GM18520 (cell line): ENCODE results near the gene MYL3.

Experiments used
- ATAC-seq: cut with Tn5 transposase; IDR thresholded peaks from one replicate; pipeline ENCODE4 v1.9.1; 2021; ENCODE audit not compliant: unreplicated experiment

MYL3 gene

DNA sequence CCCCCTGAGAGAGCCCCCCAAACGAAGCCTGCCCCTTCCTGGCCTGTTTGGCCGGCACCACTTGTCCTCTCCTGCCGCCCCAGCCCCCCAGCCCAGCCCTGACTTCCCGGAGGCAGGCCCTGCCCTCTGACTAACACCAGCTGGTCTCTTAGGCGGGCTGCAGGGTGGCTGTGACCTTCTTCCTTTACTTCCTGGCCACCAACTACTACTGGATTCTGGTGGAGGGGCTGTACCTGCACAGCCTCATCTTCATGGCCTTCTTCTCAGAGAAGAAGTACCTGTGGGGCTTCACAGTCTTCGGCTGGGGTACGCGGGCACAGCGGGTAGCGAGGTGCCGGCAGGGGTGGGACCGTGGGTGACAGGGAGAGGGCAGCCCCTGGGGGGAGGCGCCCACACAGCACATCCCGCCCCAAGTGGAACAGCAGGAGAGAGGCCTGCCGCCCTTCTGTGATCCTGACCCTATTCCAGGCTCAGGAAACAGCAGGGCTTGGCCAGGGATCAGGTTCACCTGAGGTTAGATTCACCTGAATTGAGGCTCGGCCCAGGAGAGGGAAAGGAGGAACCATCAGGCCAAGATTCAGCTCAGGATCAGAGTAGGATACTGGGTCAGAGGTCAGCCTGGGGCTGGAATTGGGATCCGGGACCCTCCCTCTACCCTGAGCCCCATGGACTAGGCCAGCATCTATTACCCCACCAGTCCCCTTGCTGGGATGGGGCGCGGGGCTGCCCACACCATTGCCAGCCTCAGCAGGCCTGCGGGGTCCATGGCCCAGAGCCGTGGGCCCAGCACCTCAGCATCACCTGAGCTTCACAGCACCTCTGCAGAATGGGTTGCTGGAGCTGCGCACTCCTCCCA is 36.1 kb upstream of the MYL3 start:
- ATAC-seq: no peak

DNA sequence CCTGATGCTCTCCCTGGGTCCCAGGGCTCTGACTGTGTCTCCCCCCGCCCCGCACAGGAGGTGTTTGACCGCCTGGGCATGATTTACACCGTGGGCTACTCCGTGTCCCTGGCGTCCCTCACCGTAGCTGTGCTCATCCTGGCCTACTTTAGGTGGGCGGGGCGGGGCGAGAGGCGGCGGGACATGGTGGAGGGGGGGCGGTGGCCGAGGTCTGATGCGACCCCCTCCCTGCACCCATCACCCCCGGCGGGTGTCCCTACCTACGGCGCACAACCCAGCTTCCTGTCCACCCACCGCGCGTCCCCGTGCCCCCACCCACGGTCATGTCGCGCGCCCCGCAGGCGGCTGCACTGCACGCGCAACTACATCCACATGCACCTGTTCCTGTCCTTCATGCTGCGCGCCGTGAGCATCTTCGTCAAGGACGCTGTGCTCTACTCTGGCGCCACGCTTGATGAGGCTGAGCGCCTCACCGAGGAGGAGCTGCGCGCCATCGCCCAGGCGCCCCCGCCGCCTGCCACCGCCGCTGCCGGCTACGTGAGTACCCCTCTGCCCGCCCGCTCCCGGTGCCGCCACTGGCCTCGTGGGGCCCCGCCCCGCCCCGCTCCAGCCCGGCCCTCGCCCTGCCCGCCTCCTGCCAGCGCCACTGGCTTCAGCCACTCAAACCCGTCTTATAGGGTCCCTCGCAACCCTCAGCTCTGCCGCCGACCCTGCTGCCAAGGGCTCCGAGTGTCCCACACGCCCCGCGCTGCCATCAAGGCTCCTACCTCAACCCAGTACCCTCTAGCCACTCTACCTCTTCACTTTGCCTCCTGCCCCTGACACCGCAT is 35.3 kb upstream of the MYL3 start:
- no peak for ATAC-seq

DNA sequence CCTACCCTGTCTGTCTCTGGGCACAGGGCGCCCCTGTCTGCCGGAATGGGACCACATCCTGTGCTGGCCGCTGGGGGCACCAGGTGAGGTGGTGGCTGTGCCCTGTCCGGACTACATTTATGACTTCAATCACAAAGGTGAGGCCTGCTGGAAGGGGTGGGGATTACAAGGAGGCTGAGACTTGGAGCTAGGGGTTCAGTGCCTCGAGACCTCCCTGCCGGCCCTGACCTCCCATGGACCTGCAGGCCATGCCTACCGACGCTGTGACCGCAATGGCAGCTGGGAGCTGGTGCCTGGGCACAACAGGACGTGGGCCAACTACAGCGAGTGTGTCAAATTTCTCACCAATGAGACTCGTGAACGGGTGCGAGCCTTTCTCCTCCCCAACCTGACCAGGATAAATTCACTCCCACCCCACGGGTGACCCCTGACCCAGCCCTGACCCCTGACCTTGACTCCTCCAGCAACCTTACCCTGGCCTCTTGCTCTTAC is 34.6 kb upstream of the MYL3 start:
- no peak for ATAC-seq

DNA sequence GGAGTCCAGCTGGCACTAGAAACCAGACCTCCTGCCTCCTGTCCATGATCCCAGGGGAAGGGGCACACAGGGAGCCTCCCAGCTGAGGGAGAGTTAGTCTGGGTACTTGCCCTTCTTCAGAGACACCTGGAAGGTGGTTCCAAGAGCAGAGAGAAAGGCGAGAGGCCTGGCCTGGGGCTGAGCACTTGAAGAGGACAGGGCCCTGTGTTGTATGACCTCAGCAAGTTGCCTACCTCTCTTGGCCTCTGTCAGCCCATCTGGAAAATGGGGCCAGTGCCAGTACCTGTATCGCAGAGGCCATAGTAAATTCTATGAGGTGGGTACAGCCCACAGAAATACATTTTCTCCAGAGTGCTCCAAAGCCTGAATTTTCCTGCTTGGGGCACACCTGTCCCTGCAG is 33.8 kb upstream of the MYL3 start:
- no peak for ATAC-seq

DNA sequence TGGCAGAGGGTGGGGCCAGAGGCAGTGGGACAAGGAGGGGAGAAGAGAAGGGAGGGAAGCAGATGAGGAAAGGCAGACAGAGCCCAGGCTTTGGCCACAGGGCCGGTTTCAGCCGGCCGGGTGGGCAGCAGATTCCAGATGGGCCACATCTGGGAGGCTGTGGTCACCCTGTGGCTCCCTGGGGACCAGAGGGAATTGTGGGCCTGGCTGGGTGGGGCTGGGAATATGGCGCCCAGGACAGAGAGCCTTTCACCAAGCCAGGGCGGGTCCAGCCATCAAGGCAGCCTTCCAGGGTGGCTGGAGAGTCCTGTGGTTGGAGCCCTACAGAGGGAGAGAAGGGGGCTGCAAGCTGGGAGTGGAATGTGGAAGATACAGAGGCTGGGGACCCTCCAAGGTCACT is 33.1 kb upstream of the MYL3 start:
- ATAC-seq: no peak

DNA sequence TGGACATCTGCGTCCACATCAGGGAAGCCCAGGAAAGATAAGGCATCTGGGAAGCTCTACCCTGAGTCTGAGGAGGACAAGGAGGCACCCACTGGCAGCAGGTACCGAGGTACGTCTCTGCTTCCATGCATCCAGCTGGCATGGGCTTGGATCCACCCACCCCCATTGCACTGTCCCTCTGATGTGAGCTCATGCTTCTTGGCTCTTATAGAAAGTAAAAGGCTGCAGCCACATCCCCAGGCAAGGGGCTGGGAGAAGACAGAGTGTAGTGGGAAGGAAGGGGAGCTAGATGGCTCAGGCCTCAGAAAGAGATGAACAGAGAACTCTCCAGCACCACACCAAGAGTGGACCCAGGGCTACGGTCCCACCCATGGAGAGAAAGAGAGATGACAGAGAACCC is 32.5 kb upstream of the MYL3 start:
- no peak for ATAC-seq

DNA sequence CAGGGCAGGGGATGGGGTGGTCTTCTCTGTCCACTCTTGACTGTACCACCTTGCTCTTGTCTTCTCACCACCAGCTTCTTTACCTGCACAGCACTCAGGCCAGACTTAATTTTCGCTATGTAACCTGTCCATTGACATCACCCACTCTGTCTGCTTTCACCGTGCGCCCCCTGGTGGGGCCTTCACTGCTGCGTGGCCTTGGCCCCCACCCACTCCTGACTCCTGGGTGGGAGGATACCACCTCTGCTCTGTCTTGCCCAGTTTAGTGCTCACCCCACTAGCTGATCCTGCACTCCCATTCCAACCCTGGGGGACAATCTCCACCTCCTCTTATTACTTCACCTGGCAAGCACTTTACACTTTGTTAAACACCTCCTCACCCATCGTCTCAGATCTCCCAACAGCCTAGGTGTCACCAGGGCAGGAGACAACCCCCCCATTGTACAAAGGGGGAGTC is 32.0 kb upstream of the MYL3 start:
- ATAC-seq: no peak

DNA sequence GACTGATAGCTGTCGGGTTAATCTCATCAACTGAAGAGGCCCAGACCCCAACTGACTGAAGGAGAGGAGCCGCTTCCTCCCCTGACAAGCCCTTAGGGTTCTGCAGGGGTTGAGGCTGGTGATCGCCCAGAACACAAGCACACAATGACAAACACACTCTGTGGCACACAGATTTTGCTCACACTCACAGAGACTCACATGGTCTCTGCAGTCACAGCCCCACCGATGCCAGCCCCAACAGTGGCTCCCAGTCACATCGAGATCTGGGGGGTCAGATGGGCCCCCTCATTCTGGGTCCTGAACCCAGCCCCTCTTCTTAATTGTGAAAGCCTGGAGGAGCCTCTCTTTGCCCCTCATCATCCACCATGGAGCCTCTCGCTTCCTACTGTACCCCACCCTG is 31.0 kb upstream of the MYL3 start:
- ATAC-seq: no peak

DNA sequence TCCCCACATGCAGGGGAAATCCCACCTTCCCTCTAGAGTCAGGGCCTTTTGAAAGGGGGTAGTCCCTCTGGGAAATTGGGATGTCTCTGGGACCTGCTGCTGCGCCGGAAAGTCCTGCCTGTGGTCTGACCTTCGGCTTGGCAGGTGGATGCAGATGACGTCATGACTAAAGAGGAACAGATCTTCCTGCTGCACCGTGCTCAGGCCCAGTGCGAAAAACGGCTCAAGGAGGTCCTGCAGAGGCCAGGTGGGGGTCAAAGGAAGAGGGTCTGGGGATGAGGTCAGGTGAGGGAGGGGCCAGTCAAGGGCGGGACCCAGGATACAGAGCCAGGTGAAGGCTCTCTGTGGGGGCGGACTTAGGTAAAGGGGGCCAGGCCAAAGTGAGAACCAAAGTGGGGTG is 30.5 kb upstream of the MYL3 start:
- ATAC-seq: no peak

DNA sequence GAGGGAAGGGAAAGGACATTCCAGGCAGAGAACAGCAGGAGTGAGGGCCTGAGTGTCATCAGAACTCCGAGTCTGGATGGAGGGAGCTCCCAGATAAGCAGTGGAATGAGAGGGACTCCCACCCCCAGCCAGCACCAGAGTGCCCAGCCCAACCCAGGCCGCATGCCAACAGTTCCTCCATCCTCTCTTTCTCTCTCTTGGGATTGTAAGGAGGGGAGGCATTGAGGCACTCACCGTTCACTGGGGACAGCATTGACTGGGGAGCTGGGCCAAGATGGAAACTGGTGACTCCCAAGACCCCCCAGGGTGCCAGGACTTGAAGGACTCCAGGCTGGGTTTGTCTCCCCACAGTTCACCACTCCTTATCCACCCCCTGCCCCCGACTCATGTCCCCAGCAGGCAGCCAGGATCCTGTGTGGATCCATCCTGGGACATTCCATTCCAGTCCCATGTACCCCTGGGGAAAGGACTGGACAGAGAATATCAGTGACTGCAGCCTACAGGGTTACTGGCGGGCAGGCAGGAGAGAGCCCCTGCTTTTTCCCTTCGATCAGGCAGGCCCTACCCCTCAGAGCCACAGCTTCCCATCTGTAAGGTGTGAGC is 30.0 kb upstream of the MYL3 start:
- no peak for ATAC-seq

DNA sequence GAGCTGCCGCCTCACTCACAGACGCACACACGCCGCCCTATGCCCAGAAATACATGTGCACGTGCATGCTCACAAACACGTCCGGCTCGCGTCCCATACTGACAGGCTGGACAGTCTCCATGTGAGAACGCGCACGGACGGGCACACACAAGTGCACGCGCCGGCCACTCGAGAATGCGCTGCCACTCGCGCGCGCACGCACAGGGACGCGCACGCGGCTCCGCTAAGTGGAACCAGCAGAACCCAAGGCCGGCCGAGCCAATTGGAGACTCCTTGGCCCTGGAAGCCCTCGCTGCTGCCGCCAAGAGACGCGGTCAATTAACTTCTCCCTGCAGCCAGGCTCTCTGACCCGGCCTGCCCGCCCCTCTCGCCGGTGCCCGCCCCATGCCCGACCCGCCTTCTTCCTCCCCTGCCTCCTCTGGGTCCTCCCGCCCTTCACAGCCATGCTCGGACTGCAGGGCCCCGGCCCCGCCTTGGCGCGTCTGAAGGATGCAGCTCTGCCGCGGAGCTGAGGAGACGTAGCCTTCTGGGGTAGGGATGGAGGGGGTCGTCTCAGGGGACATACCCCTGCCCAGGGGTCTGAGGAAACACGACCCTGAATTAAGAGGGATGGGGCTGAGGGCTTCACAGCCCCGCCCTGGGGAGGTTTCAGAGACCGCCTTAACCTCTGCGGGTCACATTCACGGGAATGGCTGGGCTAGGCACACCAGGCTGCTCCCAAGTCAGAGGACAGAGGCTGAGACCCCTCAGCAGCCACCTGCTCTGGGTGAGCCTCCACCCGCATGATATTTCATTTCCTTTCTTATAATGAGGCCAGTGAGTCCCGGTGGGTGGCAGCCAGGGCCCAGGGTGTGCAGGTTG is 29.3 kb upstream of the MYL3 start:
- no peak for ATAC-seq

DNA sequence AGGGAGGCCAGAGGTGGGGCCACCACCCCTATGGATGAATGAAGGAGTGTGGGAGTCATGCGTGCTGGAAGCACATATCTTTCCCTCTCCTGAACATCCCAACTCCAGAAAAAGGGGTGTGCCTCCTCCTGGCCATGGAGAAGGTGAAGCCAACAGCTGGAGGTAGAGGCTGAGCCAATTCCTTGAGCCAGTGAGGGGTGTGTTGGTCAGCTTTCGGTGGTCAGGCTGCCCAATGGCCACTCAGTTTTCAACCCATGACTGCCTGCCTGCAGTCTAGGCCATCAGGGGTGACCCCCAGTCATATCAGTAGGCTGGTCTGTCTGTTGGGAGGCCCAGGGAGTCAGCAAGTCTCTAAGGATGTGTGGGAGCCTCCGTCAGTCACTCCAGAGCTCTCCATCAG is 27.9 kb upstream of the MYL3 start:
- no peak for ATAC-seq

DNA sequence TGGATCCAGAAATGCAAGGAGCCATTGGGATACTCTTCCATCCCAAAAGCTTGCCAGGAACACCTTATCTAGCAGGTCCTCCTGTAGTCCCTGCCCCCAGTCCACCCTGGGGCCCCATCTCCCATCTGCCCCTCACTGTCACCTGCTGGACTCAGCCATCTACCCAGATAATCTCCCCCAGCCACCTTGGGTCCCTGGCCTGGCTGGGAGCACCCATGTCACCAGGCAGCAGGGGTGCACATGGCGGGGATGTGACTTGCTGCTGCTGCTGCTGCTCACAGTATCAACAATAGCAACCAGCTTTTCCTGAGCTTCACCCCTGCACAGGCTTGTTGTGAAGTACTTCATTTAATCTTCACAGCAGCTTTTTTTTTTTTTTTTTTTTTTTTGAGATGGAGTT is 26.9 kb upstream of the MYL3 start:
- no peak for ATAC-seq

DNA sequence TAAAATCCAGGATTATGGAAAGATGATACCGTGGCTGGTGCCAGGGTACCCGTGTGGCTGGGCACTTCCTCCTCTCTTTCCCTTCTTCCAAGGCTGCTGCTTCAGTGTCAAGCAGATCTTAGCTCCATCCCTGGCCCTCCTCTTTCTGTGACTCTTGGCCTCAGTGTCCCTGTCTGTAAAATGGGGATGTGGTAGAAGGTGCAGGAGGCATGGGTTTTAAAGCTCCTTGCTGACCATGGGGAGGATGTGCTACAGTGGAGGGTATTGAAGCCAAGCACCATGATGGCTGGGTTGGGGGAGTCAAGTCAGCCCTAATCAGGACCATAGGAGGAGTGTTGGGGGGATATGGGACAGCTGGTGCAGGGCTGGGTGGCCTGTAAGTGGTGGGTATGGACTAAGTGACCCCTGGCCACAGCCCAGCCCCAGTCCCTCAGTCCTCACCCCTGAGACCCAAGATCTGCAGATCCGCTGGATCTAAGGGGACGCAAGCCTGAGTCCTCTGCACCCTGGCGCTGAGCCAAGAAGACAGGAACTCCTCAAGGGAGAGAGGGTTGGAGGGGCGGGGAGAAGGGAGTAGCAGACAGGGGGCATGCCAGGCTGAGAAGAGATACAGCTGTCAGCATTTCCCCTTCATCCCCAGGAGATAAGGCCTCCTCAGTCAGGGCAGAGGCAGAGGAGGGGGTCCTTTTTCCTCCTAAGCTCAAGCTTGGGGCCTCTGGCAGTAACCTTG is 26.3 kb upstream of the MYL3 start:
- ATAC-seq: no peak

DNA sequence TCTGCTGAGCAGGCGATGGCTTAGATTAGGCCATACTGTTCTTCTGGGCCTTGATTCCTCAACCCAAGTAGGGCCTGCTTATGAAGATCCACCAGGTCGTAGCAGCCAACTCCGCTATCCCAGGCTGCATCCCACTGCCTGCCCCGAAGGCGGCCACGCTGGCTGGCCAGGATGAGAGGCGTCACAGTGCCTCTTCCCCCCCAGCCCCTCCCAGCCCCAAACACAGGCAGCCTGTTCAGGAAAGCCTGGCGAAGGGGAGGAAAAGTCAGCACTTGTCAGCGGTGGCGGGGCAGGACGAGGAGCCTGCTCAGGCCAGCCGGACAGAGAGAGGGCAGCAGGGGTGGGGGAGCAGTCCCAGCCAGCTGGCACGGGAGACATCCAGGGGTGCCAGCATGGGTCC is 25.5 kb upstream of the MYL3 start:
- ATAC-seq: no peak

DNA sequence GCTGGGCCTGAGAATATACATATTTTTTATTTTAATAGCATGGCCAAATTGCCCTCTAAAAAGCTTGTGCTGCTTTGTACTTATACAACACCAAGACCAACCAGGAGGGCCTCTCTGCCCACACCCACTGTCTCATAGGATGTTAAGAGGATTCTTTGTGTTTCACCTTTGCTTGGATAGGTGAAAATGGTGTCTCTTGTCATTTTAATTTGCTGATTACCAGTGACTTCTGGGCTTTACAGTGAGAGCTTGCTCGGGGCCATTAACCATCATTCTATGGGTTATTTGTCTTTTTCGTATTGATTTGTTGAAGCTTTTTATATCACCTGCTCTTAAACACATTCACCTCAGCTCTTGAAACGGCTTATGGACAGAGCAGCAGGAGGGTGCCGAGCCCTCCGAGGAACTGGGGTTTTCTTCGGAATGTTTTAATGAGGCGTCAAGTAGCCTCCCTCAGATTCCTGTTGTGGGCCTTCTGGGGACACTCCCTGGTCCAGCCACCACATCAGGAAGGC is 24.8 kb upstream of the MYL3 start:
- no peak for ATAC-seq

DNA sequence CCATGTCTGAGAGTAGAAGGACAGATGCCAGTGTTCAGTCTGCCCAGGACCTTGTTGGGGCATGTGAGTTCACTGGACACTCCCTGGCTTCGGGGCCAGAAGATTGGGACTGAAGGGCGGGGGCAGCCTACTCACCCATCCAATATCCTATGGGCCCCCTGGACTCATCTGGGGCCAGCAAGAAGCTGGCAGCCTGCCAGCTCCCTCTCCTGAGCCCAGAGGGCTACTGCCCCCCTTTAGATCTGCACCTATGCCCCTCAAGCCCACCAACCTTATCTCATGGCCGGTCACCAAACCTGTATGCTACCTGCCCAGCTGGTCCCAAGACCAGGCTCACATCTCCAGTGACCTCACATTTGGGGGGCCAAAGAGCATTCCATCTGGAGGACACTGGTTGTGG is 22.4 kb upstream of the MYL3 start:
- ATAC-seq: no peak

DNA sequence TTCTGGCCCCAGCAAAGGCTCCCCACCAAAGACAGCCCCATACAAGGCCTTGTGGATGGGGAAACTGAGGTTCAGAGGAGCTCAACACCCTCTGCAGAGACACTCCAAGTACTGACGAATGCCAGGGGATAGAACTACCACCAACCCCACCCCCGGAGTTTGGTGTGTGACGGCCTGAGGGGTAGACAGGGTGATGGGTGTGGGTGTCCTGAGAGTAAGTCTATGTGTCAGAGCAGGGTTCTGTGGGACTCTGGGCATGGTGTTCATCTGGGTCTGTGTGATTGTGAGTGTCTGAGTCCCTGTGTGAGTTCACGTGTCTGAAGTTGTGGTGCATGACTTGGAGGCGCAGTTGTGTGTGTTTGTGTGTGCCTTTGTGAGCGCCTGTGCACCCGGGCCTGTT is 21.7 kb upstream of the MYL3 start:
- no peak for ATAC-seq

DNA sequence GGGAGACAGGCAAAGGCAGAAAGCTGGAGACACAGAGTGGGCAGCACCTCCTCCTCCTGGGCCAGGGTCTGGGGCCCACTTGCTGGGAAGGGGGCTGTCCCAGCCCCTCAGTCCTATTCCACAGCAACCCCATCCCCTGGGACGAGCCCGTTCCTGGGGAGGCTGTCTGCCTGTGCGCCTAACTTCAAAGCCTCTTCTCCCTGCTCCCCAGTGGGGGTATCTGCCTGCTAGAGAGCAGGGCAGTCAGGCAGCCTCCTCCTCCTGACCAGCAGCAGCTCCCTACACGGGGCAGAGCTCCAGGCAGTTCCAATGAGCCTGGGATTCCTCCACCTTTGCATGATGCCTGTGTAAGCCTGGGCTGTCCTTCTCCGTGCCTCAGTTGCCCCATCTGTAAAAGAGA is 21.2 kb upstream of the MYL3 start:
- no peak for ATAC-seq

DNA sequence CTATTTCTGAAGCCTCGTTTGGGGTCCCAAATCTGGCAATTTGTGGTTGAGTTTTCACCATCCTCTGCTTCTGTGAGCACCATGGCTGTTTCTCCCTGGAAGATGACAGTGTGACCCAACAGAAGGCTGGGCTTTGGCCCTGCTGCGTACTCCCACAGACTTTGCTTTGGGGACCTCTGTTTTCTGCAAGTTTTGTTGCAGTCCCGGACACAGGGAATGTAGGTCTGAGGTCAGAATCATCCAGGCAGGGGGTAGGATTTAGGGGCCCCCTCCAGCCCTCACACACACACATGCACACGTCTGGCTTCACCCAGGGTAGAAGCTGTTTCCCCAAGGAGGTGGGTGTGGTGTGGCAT is 20.6 kb upstream of the MYL3 start:
- ATAC-seq: no peak
